Measurements from ENCODE around the gene NUCB2.

- TF ChIP-seq, protein P1, sequence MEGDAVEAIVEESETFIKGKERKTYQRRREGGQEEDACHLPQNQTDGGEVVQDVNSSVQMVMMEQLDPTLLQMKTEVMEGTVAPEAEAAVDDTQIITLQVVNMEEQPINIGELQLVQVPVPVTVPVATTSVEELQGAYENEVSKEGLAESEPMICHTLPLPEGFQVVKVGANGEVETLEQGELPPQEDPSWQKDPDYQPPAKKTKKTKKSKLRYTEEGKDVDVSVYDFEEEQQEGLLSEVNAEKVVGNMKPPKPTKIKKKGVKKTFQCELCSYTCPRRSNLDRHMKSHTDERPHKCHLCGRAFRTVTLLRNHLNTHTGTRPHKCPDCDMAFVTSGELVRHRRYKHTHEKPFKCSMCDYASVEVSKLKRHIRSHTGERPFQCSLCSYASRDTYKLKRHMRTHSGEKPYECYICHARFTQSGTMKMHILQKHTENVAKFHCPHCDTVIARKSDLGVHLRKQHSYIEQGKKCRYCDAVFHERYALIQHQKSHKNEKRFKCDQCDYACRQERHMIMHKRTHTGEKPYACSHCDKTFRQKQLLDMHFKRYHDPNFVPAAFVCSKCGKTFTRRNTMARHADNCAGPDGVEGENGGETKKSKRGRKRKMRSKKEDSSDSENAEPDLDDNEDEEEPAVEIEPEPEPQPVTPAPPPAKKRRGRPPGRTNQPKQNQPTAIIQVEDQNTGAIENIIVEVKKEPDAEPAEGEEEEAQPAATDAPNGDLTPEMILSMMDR (IDR thresholded peaks at IDR 0.05; ENCODE audit: extremely low read depth in 1 of 2, insufficient read depth in 1 of 2, low read depth in 1 of 2, low read length in 2 of 2): no peak
- TF ChIP-seq POLR2AphosphoS5 (IDR thresholded peaks at IDR 0.05; ENCODE audit: insufficient read depth, low read depth, low read length) (no peak), POLR2A (IDR thresholded peaks at IDR 0.05; ENCODE audit: low read depth, low read length) (no peak), EZH2 (IDR thresholded peaks at IDR 0.05; ENCODE audit: borderline replicate concordance, low read depth, low read length, severe bottlenecking) (no peak), MYC (IDR thresholded peaks at IDR 0.05; ENCODE audit: low read depth, low read length) (no peak), GATA2 (IDR thresholded peaks at IDR 0.05; ENCODE audit: insufficient read depth, insufficient read length, low read depth, low read length) (no peak), JUN (IDR thresholded peaks at IDR 0.05; ENCODE audit: borderline replicate concordance, insufficient read depth, insufficient read length, low read depth) (no peak), FOS (IDR thresholded peaks at IDR 0.05; ENCODE audit: borderline replicate concordance, insufficient read depth, low read length) (no peak)
- TF ChIP-seq, protein P2, sequence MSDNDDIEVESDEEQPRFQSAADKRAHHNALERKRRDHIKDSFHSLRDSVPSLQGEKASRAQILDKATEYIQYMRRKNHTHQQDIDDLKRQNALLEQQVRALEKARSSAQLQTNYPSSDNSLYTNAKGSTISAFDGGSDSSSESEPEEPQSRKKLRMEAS (IDR thresholded peaks at IDR 0.05; ENCODE audit: insufficient read depth, insufficient read length): no peak
These were observed 9.8 kb downstream of the NUCB2 start for GRCh38 chr11:17286332-17286731.
